Nephron (organoid): Measurements from ENCODE around the gene TSPAN15.
A peak's percentile ranks its signal among the peaks of the same experiment; 100 is the strongest.

Source experiments
- H3K27ac Mint-ChIP-seq, 3 experiments: 2 replicates each; pipeline ENCODE4 v1.8.0; 2020; ENCODE audit warnings: mixed read lengths in 3 of 3, mild to moderate bottlenecking in 2 of 3, moderate library complexity in 1 of 3
- H3K27me3 Mint-ChIP-seq: 2 replicates; pipeline ENCODE4 v1.8.0; 2021; ENCODE audit warnings: low read depth, mild to moderate bottlenecking, moderate library complexity, mixed read lengths
- H3K36me3 Mint-ChIP-seq: 2 replicates; pipeline ENCODE4 v1.8.0; 2020; ENCODE audit warnings: low read depth, mixed read lengths
- H3K4me1 Mint-ChIP-seq: 2 replicates; pipeline ENCODE4 v1.8.0; 2020; ENCODE audit warnings: mixed read lengths
- H3K4me3 Mint-ChIP-seq, 3 experiments: 2 replicates each; pipeline ENCODE4 v1.8.0; 2020; ENCODE audit warnings: mild to moderate bottlenecking in 3 of 3, mixed read lengths in 3 of 3, moderate library complexity in 2 of 3
- H3K9me3 Mint-ChIP-seq: 2 replicates; pipeline ENCODE4 v1.8.0; 2020; ENCODE audit warnings: mixed read lengths
- CTCF ChIP-seq, 3 experiments: fragments of 200-600 bp; sonication (generic); IDR thresholded peaks; one replicate each; pipeline ENCODE4 v1.5.0; 2021; ENCODE audit warnings: antibody characterized with exemption in 3 of 3; ENCODE audit not compliant: unreplicated experiment in 3 of 3

TSPAN15 gene

GRCh38 chr10:69461243-69462025, 10.2 kb downstream of the TSPAN15 start:
- peaks cover 9% of the 10 kb centered on the region for H3K27me3 Mint-ChIP-seq
- peaks cover 29% of the 10 kb centered on the region for H3K4me1 Mint-ChIP-seq
- no peaks in the 10 kb centered on the region for H3K9me3 Mint-ChIP-seq
- TF ChIP-seq CTCF (IDR thresholded peaks at IDR 0.05; ENCODE audit: unreplicated experiment in 3 of 3) = no peak
- no peak overlapping the region for H3K4me3 Mint-ChIP-seq
- no peak overlapping the region for H3K27ac Mint-ChIP-seq
- H3K36me3 Mint-ChIP-seq = no peaks in the 10 kb centered on the region

- no peak for TF ChIP-seq CTCF (IDR thresholded peaks at IDR 0.05; ENCODE audit: unreplicated experiment in 3 of 3)
- peaks cover 36% of the 10 kb centered on the region for H3K4me1 Mint-ChIP-seq
- no peak overlapping the region for H3K27ac Mint-ChIP-seq
- no peaks in the 10 kb centered on the region for H3K36me3 Mint-ChIP-seq
- H3K4me3 Mint-ChIP-seq = no peak overlapping the region
- H3K9me3 Mint-ChIP-seq = no peaks in the 10 kb centered on the region
- H3K27me3 Mint-ChIP-seq = peaks cover 4% of the 10 kb centered on the region
Observed at GRCh38 chr10:69463886-69464285, 12.6 kb downstream of the TSPAN15 start.

GRCh38 chr10:69464401-69464800, 13.1 kb downstream of the TSPAN15 start:
- H3K27ac Mint-ChIP-seq = no peak overlapping the region
- peaks cover 4% of the 10 kb centered on the region for H3K27me3 Mint-ChIP-seq
- no peak for TF ChIP-seq CTCF (IDR thresholded peaks at IDR 0.05; ENCODE audit: unreplicated experiment in 3 of 3)
- H3K4me3 Mint-ChIP-seq = no peak overlapping the region
- no peaks in the 10 kb centered on the region for H3K36me3 Mint-ChIP-seq
- peaks cover 36% of the 10 kb centered on the region for H3K4me1 Mint-ChIP-seq
- no peaks in the 10 kb centered on the region for H3K9me3 Mint-ChIP-seq

- TF ChIP-seq CTCF (IDR thresholded peaks at IDR 0.05; ENCODE audit: unreplicated experiment in 3 of 3) = no peak
- no peak overlapping the region for H3K4me3 Mint-ChIP-seq
- peaks cover 4% of the 10 kb centered on the region for H3K27me3 Mint-ChIP-seq
- H3K9me3 Mint-ChIP-seq = no peaks in the 10 kb centered on the region
- peak overlapping the region in 1 of 3 experiments; percentile 26 for H3K27ac Mint-ChIP-seq
- H3K4me1 Mint-ChIP-seq = peaks cover 38% of the 10 kb centered on the region
- no peaks in the 10 kb centered on the region for H3K36me3 Mint-ChIP-seq
Observed at GRCh38 chr10:69464801-69465401, 13.6 kb downstream of the TSPAN15 start.

GRCh38 chr10:69465457-69466157, 14.3 kb downstream of the TSPAN15 start:
- H3K4me1 Mint-ChIP-seq = peaks cover 39% of the 10 kb centered on the region
- H3K27ac Mint-ChIP-seq = peak overlapping the region in 1 of 3 experiments; percentile 26
- no peak for TF ChIP-seq CTCF (IDR thresholded peaks at IDR 0.05; ENCODE audit: unreplicated experiment in 3 of 3)

More at GRCh38 chr10:69465457-69466157, 14.3 kb downstream of the TSPAN15 start:
- peaks cover 4% of the 10 kb centered on the region for H3K27me3 Mint-ChIP-seq
- no peaks in the 10 kb centered on the region for H3K9me3 Mint-ChIP-seq
- no peaks in the 10 kb centered on the region for H3K36me3 Mint-ChIP-seq
- no peak overlapping the region for H3K4me3 Mint-ChIP-seq
